ENCODE data around the gene SDHAF3. TPM values are rescaled to one million over a fixed set of nuclear protein-coding genes. Genes with fewer than 3 reads are reported as not detected.

Gene SDHAF3
- total RNA-seq, 4 donors from 2014 or later = 6.4 to 20.8 (median 11.3) TPM

- intact Hi-C loops (cut with DNase I) = no loop called here
- H3K27me3 ChIP-seq = no peaks in the 10 kb centered on the region
- DNase-seq = no peak
These were observed 35.8 kb upstream of the SDHAF3 start for GRCh38 chr7:97081521-97082300.

DNA sequence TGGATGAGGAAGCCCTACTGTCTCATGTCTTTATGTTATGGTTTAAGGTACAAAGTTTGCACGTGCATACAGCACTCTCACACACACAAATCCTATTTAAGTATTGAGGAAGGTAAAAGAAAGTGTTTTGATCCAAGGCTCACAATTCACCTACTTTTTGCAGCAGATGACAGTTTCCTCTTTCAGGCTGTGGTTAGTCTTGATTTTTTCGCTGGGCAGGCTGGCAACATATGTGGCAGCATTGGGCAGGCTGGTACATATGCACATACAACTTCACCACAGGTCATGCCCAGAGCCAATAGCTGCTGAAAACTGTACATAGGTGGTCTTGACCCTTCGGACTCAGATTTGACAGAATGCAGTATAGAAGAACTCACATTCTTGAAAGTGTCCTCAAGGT lies 29.1 kb upstream of the SDHAF3 start:
- H3K27ac ChIP-seq = no peak overlapping the region
- no peak for DNase-seq
- 76 to 79% methylated on average over 3 of the region's 3 CpGs for WGBS, 2 donors
- H3K36me3 ChIP-seq = no peaks in the 10 kb centered on the region
- no peak for TF ChIP-seq POLR2A (IDR thresholded peaks at IDR 0.05)
- no peak for TF ChIP-seq CTCF (IDR thresholded peaks at IDR 0.05)
- H3K9me3 ChIP-seq = no peaks in the 10 kb centered on the region
- H3K4me1 ChIP-seq = no peaks in the 10 kb centered on the region
- intact Hi-C loops (cut with DNase I) = no loop called here
- no peak overlapping the region for H3K4me3 ChIP-seq (replicated peaks in 1 of 3)
- H3K27me3 ChIP-seq = no peaks in the 10 kb centered on the region

More at GRCh38 chr7:97081521-97082300, 35.8 kb upstream of the SDHAF3 start:
- Histone ChIP-seq H3K9me3 (no peaks in the 10 kb centered on the region), H3K27ac (no peak overlapping the region), H3K4me3 (replicated peaks in 1 of 3) (no peak overlapping the region), H3K36me3 (no peaks in the 10 kb centered on the region), H3K4me1 (no peaks in the 10 kb centered on the region)
- 82 to 84% methylated on average over 3 of the region's 3 CpGs for WGBS, 2 donors
- TF ChIP-seq CTCF (IDR thresholded peaks at IDR 0.05) (no peak), POLR2A (IDR thresholded peaks at IDR 0.05) (no peak)

- intact Hi-C loops (cut with DNase I) = no loop called here
- Histone ChIP-seq H3K9me3 (no peaks in the 10 kb centered on the region), H3K36me3 (no peaks in the 10 kb centered on the region), H3K4me1 (no peaks in the 10 kb centered on the region), H3K27ac (no peak overlapping the region), H3K4me3 (replicated peaks in 1 of 3) (no peak overlapping the region), H3K27me3 (no peaks in the 10 kb centered on the region)
- TF ChIP-seq POLR2A (IDR thresholded peaks at IDR 0.05) = no peak
- TF ChIP-seq CTCF (IDR thresholded peaks at IDR 0.05) = no peak
- DNase-seq = no peak
- 82 to 90% methylated on average over 6 of the region's 6 CpGs for WGBS, 2 donors
These were observed 27.7 kb upstream of the SDHAF3 start for GRCh38 chr7:97089771-97090170.

DNA sequence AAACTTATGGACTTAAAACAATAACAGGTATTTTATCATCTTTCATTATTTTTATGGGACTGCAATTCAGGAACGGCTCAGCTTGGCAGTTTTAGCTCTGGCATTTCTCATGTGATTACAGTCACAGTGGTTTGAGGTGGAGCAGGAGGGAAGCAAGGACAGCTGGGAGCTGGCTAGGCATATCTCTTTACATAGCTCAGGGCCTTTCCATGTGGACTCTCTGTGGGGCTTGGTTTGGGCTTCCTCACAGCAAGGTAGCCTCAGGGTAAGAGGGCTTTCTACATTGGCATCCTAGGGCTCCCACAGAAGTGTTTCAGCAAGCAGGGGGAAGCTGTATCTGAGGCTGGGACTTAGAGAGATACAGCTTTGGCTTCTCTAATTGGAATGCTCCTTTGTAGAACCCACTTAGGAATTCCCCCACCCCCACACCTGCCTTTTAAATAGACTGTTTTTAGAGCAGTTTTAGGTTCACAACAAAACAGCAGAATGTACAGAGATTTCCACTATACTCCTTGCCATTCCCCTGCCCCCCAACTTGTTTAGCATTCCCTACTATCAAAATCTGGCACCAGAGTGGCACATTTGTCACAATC lies 26.6 kb upstream of the SDHAF3 start:
- Histone ChIP-seq H3K27ac (no peak overlapping the region), H3K9me3 (no peaks in the 10 kb centered on the region), H3K27me3 (no peaks in the 10 kb centered on the region), H3K4me1 (no peaks in the 10 kb centered on the region), H3K4me3 (replicated peaks in 1 of 3) (no peak overlapping the region), H3K36me3 (no peaks in the 10 kb centered on the region)
- TF ChIP-seq CTCF (IDR thresholded peaks at IDR 0.05) (no peak), POLR2A (IDR thresholded peaks at IDR 0.05) (no peak)
- intact Hi-C loops (cut with DNase I) = no loop called here
- 45 to 56% methylated on average over 1 of the region's 1 CpG for WGBS, 2 donors
- no peak for DNase-seq

DNA sequence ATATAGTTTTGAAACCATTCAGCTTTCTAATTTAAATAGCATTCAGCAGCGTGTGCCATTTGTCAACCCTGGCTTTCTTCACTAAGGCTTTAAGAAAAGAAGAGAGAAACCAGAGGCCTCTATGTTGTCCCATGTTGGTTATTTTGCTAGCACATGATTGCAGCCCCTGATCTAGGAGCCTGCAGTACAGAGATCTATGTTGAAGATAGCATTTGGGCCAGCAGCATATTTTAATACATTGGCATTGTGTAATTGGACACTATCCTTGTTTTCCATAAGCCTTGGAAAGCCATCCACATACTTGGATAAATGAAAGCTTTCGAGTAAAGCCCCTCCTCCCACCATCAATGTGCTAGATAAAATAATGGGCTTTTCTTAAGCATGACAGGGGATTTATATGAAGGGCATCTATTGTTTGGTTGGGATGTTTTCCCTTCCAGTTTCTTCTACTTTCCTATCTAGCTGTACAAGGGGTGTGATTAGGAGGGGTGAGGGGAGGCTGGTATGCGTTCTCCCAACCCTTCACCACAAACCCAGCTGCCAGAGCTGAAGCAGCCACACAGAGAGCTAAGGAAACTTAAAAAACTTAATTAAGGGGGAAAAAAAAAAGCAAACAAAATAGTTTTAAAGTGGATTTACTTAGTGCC lies 23.1 kb upstream of the SDHAF3 start:
- no peaks in the 10 kb centered on the region for H3K27me3 ChIP-seq
- no peak overlapping the region for H3K27ac ChIP-seq
- 62 to 71% methylated on average over 3 of the region's 3 CpGs for WGBS, 2 donors
- H3K4me1 ChIP-seq = no peaks in the 10 kb centered on the region
- no peak overlapping the region for H3K4me3 ChIP-seq (replicated peaks in 1 of 3)
- H3K36me3 ChIP-seq = no peaks in the 10 kb centered on the region
- no peaks in the 10 kb centered on the region for H3K9me3 ChIP-seq
- DNase-seq = no peak
- TF ChIP-seq CTCF (IDR thresholded peaks at IDR 0.05) = no peak
- no peak for TF ChIP-seq POLR2A (IDR thresholded peaks at IDR 0.05)
- intact Hi-C loops (cut with DNase I) = no loop called here

Measured in thyroid gland (tissue), 4 donors.